ENCODE data around the gene CDK5.

The CDK5 gene

DNA sequence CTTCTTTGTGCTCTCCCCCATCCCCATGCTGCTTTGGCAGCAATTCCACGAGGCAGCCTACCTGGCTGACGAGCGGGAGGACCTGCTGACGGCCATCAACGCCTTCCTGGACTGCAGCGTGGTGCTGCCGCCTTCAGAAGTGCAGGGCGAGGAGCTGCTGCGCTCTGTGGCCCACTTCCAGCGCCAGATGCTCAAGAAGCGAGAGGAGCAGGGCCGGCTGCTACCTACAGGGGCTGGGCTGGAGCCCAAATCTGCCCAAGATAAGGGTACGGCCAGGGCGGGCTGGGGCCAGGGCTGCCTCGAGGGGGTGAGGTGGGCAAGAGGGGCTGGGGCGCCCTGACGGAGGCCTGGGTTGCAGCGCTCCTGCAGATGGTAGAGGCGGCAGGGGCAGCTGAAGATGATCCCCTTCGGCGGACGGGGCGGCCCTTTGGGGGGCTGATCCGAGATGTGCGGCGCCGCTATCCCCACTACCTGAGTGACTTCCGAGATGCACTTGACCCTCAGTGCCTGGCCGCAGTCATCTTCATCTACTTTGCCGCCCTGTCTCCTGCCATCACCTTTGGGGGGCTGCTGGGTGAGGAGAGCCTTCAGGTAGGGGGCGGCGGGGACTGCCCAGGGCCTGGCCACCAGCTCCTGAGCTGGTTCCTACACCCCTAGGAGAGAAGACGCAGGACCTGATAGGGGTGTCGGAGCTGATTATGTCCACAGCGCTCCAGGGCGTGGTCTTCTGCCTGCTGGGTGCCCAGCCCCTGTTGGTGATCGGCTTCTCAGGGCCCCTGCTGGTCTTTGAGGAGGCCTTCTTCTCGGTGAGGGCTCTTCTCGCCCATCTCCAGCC lies 13.6 kb upstream of the CDK5 start:
- DNase-seq = no peak

DNA sequence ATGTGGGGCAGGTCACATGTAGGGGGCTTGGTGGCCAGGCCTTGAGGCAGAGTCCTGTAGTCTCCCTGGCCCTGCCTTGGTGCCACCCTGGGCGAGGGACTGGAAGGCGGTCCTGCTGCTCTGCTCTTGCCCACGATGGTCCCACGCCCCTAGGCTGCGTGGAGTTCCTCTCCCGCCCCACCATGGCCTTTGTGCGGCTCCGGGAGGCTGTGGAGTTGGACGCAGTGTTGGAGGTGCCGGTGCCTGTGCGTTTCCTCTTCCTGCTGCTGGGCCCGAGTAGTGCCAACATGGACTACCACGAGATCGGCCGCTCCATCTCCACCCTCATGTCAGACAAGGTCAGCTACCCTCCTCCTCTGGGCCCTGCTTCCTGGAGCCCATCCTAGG lies 12.9 kb upstream of the CDK5 start:
- DNase-seq = no peak

DNA sequence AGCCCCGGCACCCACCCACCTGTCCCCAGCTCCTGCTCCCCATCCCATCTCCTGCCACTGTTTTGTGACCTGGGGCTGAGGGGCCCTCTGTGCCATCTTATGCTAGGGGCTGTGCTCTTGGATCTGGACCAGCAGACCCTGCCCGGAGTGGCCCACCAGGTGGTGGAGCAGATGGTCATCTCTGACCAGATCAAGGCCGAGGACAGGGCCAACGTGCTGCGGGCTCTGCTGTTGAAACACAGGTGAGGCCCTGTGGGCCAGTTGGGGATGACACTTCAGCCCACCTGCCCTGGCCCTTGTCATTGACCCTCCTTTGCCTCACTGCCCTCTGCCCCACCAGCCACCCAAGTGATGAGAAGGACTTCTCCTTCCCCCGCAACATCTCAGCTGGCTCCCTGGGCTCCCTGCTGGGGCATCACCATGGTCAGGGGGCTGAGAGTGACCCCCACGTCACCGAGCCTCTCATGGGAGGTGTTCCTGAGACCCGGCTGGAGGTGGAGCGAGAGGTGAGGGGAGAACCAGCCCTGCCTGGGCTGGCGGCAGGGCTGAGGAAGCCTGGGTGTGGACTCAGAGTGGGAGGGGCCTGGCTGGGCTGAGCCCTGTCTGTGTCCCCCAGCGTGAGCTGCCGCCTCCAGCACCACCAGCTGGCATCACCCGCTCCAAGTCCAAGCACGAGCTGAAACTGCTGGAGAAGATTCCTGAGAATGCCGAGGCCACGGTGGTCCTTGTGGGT lies 12.3 kb upstream of the CDK5 start:
- DNase-seq = no peak

DNA sequence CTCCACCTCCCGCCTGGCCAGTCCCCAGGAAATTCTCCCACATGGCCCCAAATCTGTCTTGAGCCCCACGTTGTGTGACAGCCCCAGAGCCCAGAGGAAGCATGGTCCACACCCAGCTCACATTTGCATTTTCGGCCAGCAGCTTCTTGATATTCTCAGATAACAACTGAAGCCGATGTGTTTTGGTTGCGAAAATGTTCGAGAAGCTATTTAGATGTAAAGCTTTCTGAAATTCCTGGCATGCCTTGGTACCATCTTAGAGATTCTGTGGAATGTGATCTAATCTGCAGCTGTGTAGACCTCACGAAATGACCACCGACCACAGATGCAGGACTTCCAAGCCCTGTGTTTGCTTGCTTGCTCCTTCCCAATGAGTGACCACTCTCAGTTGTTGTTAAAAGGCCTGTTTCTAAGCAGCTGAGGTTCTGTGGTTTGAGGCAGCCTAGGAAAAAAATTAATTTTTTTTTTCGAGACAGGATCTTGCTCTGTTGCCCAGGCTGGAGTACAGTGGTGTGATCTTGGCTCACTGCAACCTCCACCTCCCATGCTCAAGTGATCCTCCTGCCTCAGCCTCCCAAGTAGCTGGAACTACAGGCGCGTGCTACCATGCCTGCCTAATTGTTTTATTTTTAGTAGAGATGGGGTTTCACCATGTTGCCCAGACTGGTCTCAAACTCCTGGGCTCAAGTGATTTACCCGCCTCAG lies 10.5 kb upstream of the CDK5 start:
- DNase-seq = no peak

DNA sequence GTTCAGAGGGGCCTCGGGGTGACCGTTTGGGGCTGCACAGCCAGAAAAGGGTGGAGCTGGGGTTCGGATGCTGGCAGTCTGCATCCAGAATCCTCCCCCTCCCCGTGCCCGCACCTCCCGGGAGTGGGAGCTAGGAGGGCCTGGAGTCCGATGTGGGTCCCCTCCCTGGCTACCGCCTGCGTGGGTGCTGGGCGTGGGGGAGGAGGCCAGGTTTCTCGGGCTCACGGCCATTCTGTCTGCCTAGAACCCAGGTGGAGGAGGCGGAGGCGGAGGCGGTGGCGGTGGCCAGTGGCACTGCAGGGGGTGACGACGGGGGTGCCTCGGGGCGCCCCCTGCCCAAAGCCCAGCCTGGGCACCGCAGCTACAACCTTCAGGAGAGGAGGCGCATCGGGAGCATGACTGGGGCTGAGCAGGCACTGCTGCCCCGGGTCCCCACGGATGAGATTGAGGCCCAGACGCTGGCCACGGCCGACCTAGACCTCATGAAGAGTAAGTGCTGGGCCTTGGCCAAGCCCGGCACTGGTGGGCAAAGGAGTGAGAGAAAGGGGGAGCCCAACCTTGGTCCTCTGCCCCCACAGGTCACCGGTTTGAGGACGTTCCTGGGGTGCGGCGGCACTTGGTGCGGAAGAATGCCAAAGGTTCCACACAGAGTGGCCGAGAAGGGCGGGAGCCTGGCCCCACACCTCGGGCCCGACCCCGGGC lies 8.7 kb upstream of the CDK5 start:
- no peak for DNase-seq

DNA sequence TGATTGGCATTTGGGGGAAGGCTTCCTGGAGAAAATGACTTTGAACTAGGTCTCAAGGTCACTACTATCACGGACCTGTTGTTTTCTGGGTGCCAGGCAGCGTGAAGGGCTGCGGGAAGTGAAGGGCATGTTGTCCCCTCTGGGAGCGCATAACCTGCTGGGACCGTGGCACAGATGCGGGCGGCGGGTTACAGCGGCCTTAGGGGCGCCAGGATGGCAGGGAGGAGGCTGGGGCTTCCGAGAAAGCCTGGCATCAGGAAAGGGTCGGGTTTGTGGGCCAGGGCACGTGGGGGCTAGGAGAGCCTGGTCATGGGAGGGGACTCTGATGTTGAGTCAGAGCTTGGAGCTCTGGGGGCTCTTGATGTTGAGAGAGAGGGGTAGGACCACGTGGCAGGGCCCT lies 7.8 kb upstream of the CDK5 start:
- no peak for DNase-seq

DNA sequence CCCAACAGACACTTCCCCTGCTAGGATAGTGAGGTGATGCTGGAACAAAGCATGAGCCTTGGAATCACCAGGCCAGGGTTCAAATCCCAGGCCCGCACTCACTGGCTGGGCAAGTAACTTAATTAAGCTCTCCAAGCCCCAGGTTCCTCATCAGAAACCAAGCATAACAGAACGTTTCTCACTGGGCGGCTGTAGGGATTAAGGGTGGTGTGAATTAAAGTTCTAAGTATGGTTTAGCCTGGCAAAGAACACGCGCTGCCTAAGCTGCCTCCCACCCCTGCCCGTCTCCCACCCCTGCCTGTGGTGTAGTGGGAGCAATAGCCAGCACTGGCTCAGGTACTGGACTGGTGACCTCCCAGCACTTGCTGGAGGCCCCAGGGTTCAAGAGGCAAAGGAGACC lies 7.3 kb upstream of the CDK5 start:
- DNase-seq = no peak

DNA sequence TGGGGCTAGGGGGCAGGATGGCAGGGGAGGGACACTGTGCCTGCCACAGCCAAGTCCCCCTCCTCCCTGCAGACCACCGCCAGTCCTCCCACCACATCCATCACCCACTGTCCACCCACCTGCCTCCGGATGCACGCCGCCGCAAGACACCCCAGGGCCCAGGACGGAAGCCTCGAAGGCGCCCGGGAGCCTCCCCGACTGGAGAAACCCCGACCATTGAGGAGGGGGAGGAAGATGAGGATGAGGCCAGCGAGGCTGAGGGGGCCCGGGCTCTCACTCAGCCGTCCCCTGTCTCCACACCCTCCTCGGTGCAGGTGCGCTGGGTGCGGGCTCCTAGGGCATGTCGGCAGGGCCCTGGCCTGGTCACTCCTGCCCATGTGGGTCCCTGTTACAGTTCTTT lies 6.8 kb upstream of the CDK5 start:
- DNase-seq = no peak

DNA sequence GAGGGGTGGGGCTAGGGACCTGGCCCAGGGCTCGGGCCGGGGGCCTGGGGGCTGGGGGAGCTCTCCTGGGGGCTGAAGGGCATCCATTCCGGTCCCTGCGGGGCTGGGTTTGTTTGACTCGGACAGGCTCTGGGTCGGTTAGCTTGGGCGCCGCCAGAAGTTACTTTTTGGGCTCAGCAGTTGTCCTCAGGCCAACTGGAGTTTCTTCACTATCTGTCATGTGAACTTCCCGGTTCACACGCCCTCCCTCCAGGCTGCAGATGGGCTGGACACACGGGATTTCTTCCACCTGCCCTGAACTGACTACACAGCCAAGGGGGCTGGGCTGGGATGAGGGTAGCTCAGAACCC lies 5.5 kb upstream of the CDK5 start:
- peak; percentile 70 for DNase-seq

DNA sequence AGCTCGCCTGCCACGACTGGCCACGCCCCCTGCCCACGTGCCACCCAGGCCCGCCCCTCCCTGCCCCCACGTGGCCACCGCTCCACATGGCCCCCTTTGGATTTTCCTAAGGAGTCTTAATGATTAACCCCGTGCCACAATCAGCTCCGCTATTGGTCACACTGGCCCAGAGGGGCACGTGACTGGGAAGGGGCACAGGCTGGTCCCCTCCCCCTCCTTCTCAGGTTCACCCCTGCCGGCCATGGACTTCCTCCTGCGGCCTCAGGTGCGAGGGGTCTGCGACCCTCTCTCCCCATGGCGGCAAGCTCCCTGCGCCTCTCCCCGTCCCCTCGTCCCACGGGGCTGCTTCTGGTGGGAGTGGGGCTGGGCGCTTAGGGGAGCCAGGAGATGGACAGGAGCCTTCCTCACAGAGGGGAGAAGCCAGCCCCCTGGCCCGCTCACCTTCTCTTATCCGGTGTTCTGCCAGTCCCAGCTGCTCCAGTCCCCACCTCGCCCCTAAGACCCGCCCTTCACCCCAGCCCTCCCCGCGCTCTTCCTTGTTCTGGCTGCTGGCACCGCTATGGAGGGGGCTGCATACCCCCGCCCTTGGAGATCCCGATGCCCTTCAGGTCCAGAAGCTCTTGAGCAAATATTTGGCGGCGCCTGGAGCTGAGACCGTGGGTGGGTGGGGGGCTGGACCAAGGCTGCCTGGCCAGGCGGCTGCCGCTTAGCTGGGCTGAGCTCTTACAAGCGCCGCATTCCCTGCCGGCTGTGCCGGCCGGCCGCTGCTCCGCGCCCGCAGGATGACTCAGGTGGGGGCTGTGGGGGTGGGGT lies 4.9 kb upstream of the CDK5 start:
- DNase-seq = peak; percentile 100

DNA sequence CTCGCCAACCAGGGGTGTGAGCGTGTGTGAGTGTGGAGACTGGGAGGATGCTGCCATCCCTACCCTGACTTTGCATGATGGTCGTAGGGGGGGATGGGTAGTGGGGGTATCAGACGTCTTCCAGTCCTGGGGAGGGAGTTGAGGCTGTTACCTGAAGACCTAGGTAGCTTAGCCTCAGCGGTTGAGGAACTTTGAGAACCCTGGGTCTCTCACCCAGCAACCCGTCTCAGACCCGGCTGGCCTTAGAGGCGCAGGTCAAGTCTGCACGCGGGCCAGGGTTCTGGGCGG lies 4.4 kb upstream of the CDK5 start:
- DNase-seq = no peak

DNA sequence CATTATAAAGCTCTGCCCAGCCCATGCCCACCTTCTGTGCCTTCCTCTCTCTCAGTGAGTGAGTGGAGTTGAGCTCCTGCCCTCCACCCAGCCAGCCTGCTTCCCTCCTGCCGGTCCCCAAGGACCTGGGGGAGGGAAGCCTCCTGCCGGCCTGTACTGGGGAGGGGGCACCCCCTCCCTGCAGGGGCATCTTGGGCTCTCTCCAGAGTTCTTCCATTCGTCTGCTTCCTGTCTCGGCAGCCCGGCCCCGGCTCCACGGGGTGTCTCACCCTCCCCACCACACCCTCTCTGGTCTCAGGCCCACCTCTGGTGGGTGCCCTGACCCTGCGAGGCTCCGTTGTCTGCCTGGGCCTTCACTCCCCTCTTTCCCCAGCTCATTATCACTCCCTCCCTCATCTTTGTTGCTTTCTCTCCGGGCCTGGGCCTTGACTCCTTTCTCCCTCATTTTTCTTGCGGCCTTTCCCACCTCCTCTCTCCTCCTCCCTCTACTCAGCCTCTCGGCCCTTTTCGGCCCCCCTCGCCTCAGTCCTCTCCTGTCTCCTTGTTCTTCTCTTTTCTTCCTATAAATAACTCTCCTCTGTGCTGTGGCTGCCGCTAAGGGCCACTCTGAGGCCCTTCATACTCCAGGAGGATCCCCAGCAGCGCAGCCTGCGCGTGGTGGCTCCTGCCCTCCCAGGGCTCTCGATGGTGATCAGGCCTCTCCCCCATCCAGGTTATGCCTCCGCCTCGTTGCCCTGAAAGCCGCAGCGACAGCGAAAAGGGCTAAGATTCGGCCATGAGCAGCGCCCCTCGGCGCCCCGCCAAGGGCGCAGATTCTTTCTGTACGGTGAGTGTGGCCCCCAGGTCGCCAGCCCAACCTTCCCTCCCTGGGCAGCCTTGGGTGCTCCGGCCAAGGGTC lies 3.8 kb upstream of the CDK5 start:
- peak; percentile 38 for DNase-seq

DNA sequence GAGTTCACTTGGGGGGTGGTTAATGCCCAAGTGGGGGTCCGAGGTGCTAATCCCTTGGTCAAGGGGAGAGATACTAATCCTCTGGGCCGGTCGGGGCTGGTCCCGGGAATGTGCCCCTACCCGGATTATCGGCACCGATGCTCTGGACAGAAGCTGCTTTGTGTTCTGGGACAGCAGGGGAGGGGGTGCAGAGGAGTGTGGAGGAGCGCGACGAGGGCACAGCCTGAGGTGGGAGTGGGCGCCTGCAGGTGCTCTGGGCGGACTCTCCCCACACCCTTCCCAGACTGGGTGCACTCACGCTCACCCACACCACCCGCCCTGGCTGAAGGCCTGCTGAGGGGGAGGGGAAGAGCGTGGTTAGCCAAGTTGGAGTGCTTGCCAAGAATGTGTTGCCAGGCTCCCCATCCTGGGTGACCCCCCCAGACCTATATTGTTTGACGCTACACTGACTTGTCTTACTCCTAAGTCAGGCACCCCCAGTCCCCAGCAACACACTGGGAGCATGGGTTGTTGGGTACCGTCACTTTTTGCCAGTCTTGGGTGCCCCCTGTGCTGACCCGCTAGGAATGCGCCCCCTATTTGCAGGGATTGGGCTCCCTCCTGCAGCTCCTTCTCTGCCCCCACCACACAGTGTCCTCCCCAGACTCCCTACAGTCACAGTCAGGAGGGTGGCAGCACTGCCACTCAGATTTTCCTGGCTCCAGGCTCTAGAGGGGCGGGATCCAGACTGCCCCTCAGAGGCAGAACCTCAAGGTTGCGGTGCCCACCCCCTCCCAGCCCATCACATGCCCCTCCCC lies 2.9 kb upstream of the CDK5 start:
- peak; percentile 56 for DNase-seq

DNA sequence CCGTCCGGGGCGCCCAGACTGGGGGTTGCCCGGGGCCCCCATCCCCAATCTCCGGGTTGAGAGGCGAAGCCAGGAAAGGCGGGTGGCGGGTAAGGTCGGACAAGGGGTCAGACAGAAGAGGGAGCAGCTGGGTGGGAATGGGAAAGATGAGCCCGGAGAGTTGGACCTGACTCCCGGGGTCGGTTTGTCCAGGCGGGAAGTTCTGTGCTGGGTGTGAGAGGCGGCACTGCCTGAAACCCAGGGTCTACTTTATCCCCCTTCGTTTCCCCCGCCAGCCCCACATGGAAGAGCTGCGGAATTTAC lies 2.4 kb upstream of the CDK5 start:
- DNase-seq = no peak

DNA sequence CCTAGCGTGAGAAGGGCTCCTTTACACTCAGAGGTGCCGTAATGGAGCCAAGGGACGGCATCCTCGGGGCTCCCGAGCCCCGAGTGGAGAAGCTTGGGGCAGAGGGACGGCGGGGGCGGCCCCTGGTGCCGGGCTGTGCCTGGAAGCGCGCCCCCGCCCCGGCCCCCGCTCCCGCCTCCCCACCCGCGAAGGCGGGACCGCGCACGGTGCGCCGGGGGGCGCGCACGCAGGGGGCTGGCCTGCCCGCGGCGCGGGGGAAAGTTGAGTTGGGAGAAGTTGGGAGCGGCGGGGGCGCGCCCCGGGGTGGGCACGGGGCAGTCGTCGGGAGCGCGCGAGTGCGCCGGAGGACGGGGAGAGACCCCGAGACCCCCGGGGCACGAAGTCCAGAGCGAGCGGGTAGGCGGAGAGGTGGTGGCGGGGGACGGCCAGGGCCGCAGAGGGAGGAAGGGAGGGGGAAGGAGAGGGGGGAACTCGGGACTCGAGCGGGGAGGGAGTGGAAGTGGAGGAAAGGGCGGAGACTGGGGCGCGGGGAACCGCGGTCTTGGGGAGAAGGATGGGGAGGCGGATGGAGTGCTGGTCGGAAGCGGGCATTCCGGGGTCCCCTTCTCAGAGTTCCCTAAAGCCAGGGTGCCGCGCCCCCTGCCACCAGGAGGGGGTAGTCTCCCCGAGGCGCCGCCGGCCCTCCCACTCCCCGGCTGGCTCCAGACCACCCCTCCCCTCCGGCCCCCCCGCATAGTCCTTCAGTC lies 1.8 kb upstream of the CDK5 start, which contains the start of gene SLC4A2:
TSS of gene SLC4A2 (plus strand) at position 223 of the 746 bp plus-strand sequence. CDS start 2,399 bp downstream, outside the sequence.
- DNase-seq = peak; percentile 92

DNA sequence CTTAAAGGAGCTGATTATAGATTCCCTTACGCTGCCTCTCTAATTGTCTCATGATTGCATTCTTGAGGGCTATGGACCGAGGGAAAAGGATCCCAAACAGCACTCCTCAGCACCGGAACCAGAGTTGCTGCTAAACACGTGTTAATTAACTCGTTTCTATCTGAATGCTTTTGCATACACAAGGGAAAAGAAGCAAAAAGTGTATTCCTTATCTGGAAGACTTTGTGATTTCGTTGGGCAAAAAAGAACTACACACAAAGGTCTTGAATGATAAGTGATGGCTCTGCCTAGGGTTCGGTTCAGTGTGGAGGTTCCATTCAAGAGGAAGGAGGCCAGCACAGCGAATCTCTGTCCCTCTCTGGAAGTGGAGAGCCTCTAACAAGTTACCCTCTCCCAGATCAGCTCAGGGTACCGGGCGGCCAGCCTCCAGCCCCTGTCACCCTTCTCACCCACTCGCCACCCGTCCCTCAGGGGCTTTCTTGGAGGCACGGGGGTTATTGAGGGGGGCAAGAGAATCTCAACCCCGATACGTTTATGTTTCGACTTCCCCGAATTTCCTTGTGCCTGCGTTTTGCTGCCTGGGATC lies 1.2 kb upstream of the CDK5 start:
- DNase-seq = peak; percentile 75

DNA sequence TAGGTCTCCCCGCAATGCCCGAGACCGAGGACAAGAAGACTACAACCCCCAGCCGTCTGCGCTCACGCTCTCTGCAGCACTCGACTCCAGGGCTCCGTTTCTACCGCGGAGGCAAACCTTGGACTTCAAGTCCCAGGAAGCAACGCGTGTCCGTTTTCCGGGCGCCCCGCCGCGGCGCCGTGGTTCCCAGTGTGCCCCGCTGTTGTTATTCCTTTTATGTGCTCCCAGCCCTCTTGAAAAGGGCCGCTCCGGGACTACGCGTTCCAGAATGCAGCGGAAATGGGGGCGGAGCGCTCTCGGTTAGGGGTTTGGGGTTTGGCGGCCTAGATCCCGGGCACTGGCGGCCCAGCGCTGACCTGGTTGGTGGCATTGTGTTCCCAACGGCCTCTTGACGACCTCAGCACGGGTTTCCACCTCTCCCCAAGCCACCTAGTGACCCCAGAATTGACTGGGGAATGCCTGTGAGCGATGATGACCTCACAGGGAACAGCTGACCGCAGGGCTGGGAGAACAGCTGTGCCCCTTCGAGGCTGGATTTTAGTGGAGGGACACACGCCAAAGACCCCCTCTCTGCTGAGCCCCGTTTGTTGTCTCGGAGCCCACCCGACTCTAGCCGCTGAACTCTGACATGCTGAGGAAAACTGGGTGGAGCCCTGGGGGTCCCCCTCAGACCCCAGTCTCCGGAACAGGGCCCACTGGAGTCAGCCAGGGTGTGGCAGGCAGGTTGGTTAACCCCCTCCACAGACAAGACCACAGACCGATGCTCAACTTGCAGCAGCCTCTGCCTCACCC lies 488 bp upstream of the CDK5 start:
- peak; percentile 100 for DNase-seq

DNA sequence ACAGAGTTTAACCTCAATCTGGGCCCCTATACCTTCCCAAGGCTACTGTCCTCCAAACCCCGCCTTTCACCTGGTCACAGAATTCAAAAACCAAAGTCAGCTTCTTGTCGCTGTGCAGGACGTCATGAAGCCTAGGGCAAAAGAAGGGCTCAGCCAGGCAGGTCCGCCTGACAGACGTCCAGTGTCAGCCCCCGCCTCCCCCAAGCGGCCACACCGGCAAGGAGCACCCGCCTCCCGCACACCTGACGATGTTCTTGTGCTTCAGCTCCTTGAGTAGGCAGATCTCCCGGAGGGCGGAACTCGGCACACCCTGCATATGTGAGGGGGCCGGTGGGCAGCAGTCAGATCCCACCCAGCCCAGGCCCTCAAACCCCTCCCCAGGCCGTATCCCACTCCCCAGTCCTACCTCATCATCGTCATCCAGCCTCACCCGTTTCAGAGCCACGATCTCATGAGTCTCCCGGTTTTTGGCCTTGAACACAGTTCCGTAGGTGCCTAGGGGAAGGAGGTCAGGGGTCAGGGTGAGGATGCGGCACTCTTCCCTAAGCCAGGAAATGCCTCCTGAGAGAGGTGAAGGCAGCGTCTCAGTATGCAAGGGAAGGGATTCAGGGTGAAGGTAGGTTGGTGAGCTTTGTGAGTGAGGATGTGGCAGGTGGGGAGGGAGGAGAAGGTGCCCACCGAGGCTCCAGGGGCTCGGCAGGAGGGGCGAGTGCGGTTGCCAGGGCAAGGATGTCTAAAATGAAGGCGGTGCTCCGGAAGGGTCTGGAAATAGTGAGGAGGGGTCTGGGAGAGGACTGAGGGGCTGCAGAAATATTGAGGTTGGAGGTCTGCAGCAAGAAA lies 811 bp downstream of the CDK5 start:
- no peak for DNase-seq
